Endothelial cell (in vitro differentiated cells): ENCODE data around the gene KRTAP2-3. TPM values are rescaled to one million over a fixed set of nuclear protein-coding genes. Genes with fewer than 3 reads are reported as not detected.
"Not testable (repeated sequence)": the region's sequence is repeated elsewhere in the genome, so short reads cannot be mapped to it uniquely, and the experiment has no call there.

Source experiments
- DNase-seq: peaks from one replicate; pipeline ENCODE4 v3.0.0; 2021; ENCODE audit warnings: low spot score
- H3K27ac Mint-ChIP-seq: one replicate; pipeline ENCODE4 v1.8.0; 2021; ENCODE audit warnings: mixed read lengths, inconsistent platforms; ENCODE audit not compliant: unreplicated experiment
- H3K27me3 Mint-ChIP-seq: one replicate; pipeline ENCODE4 v1.8.0; 2021; ENCODE audit warnings: mild to moderate bottlenecking, moderate library complexity, mixed read lengths, inconsistent platforms; ENCODE audit not compliant: unreplicated experiment
- H3K36me3 Mint-ChIP-seq: one replicate; pipeline ENCODE4 v1.8.0; 2021; ENCODE audit warnings: mild to moderate bottlenecking, low read depth, mixed read lengths, inconsistent platforms; ENCODE audit not compliant: unreplicated experiment
- H3K4me1 Mint-ChIP-seq: one replicate; pipeline ENCODE4 v1.8.0; 2021; ENCODE audit warnings: mild to moderate bottlenecking, mixed read lengths, inconsistent platforms; ENCODE audit not compliant: unreplicated experiment
- H3K4me3 Mint-ChIP-seq: one replicate; pipeline ENCODE4 v1.8.0; 2021; ENCODE audit warnings: mild to moderate bottlenecking, mixed read lengths, inconsistent platforms; ENCODE audit not compliant: unreplicated experiment
- H3K9me3 Mint-ChIP-seq: one replicate; pipeline ENCODE4 v1.8.0; 2021; ENCODE audit warnings: mixed read lengths, inconsistent platforms; ENCODE audit not compliant: unreplicated experiment
- total RNA-seq: library from RNA; stranded (reverse); fragmentation: NEBNext Ultra II Directional; extraction: Animal tissue kit (Norgen Biotek cat#: 25700); gene quantifications from one replicate; pipeline ENCODE4 v1.2.1, GENCODE V29; 2021; ENCODE audit not compliant: unreplicated experiment
- TF ChIP-seq, protein P1 (sequence below): fragments of 200-600 bp; sonication (generic); IDR thresholded peaks from one replicate; pipeline ENCODE4 v1.5.0; 2021; ENCODE audit warnings: antibody characterized with exemption; ENCODE audit not compliant: unreplicated experiment

KRTAP2-3 gene
- total RNA-seq, 1 donor from 2014 or later, result not detected

DNA sequence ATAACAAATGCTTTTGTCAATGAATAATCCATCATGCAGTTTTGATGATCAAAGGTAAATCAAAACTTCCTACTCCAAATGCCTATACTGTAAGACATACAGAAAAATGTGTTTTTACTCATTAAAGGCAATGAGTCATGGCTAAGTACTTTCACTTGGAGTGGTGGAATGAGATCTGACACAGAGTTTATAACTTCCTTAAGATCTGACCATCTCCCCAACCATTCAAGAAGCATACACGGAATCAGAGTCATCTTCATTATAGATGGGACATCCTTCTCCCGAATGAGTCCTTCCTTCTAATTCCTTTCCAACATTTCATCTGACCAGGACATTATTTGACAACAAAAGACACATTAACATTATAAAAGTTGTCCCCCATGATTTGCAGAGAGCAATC lies 23.5 kb upstream of the KRTAP2-3 start:
- not testable (repeated sequence) for H3K4me1 Mint-ChIP-seq, H3K27me3 Mint-ChIP-seq, DNase-seq, H3K9me3 Mint-ChIP-seq, H3K36me3 Mint-ChIP-seq, H3K27ac Mint-ChIP-seq, H3K4me3 Mint-ChIP-seq

DNA sequence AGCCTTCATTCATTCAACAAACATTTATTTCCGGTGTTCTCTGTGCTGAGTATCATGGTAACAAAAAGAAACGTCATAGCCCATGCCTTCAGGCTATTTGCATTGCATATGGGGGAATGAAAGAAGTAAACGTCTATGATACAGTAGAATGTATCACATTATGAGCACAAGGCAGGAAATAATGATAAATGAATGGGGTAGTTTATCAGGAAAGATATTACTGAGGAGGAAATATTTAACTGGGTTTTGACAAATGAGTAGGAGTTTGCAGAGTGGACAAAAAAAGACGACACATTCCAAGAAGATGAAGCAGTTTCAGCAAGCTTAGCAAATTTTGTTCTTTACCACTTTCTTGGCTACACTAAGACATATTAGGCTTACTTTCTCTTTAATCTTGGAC lies 22.7 kb upstream of the KRTAP2-3 start:
- Mint-ChIP-seq H3K9me3 (no peaks in the 10 kb centered on the region), H3K27me3 (no peaks in the 10 kb centered on the region), H3K4me1 (no peaks in the 10 kb centered on the region), H3K27ac (no peak overlapping the region), H3K36me3 (no peaks in the 10 kb centered on the region), H3K4me3 (no peak overlapping the region)
- no peak for DNase-seq
- TF ChIP-seq, protein P1, sequence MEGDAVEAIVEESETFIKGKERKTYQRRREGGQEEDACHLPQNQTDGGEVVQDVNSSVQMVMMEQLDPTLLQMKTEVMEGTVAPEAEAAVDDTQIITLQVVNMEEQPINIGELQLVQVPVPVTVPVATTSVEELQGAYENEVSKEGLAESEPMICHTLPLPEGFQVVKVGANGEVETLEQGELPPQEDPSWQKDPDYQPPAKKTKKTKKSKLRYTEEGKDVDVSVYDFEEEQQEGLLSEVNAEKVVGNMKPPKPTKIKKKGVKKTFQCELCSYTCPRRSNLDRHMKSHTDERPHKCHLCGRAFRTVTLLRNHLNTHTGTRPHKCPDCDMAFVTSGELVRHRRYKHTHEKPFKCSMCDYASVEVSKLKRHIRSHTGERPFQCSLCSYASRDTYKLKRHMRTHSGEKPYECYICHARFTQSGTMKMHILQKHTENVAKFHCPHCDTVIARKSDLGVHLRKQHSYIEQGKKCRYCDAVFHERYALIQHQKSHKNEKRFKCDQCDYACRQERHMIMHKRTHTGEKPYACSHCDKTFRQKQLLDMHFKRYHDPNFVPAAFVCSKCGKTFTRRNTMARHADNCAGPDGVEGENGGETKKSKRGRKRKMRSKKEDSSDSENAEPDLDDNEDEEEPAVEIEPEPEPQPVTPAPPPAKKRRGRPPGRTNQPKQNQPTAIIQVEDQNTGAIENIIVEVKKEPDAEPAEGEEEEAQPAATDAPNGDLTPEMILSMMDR, result no peak

DNA sequence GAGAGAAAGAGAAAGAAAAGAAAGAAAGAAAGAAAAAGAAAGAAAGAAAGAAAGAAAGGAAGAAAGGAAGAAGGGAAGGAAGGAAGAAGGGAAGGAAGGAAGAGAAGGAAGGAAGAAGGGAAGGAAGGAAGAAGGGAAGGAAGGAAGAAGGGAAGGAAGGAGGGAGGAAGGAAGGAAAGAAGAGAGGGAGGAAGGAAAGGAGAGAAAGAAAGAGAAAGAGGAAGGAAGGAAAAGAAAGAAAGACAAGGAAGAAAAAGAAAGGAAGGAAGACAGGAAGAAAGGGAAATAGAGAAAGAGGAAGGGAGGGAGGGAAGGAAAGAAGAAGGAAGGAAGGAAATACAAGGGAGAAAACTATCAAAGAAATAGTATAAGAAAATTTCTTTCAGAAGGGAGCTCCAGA lies 16.9 kb upstream of the KRTAP2-3 start:
- Mint-ChIP-seq H3K9me3 (no peaks in the 10 kb centered on the region), H3K4me1 (no peaks in the 10 kb centered on the region), H3K4me3 (no peak overlapping the region), H3K27ac (no peak overlapping the region), H3K27me3 (peaks cover 4% of the 10 kb centered on the region), H3K36me3 (no peaks in the 10 kb centered on the region)
- no peak for DNase-seq
- TF ChIP-seq, protein P1, result no peak

DNA sequence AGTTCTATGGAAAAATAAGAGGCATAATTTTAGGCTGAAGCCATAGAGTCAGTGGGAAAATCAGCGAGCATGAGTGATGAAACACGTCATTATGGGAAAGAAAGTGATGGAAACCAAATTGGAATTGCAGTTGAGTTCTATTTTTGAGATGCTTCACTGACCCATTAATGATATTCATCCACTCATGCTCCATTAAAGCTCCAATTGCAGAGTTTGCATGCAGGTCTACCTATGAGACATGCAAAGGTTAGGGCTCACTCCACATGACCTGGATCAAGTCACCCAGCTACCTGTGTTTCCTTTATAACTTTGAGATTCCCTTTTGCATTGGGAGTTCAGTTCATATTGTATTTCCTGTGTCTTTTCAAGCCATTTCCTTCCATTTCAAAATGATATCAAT lies 13.8 kb upstream of the KRTAP2-3 start:
- TF ChIP-seq, protein P1, result no peak
- no peaks in the 10 kb centered on the region for H3K36me3 Mint-ChIP-seq
- H3K27ac Mint-ChIP-seq, result no peak overlapping the region
- no peak for DNase-seq
- no peak overlapping the region for H3K4me3 Mint-ChIP-seq
- H3K9me3 Mint-ChIP-seq, result no peaks in the 10 kb centered on the region
- H3K4me1 Mint-ChIP-seq, result no peaks in the 10 kb centered on the region
- H3K27me3 Mint-ChIP-seq, result peaks cover 4% of the 10 kb centered on the region

DNA sequence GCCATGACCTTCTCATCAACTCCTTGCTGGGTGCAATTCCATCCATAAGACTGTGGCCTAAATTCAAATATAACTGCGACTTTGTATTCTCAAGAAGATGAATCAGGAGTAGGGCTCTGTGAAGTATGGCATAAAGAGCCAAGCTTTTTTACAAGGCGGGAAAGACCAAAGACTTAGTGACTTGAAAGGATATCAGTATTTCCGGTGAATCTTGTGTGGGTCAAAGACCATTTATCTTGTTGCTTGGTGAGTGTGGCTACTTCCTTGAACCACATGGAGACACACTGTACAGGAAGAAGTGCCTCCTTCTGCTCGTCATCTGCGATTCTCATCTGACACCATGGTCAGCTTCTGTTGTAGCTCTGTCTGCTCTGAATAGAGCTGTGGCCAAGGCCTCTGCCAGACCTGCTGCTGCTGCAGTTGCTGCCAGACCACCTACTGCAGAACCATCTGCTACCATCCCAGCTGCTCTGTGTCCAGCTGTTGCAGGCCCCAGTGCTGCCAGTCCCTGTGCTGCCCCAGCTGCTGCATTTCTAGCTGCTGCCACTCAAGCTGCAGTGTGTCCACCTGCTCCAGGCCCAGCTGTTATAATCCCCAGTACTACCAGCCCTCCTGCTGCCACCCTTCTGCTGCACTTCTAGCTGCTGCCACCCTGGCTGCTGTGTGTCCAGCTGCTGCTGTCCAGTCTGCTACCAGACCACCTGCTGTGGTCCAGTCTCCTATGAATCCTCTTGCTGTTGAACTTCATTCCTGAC lies 11.9 kb upstream of the KRTAP2-3 start:
- TF ChIP-seq, protein P1, result no peak
- DNase-seq, result no peak
- H3K27ac Mint-ChIP-seq, result no peak overlapping the region
- no peaks in the 10 kb centered on the region for H3K9me3 Mint-ChIP-seq
- no peaks in the 10 kb centered on the region for H3K4me1 Mint-ChIP-seq
- no peaks in the 10 kb centered on the region for H3K36me3 Mint-ChIP-seq
- H3K27me3 Mint-ChIP-seq, result peaks cover 4% of the 10 kb centered on the region
- H3K4me3 Mint-ChIP-seq, result no peak overlapping the region
